Adrenal gland (tissue), 5 donors: ENCODE measurements around the gene CLSTN3.

Experiments used
- CTCF ChIP-seq, 6 experiments: fragments of 450-650 bp in 4 of 6; fragments of 200-600 bp in 2 of 6; sonication (generic) in 1 of 6; IDR thresholded peaks; 1 replicate in 5 of 6; 2 replicates in 1 of 6; pipeline versions ENCODE4 v1.5.1 to v1.8.0; 2016 to 2021; ENCODE audit warnings: antibody characterized with exemption in 6 of 6, mild to moderate bottlenecking in 2 of 6, moderate library complexity in 1 of 6
- POLR2A ChIP-seq, 2 donors: fragments of 450-650 bp; IDR thresholded peaks; one replicate each; pipeline ENCODE4 v1.6.1; 2017; ENCODE audit warnings: antibody characterized with exemption in 2 of 2, mild to moderate bottlenecking in 2 of 2, moderate library complexity in 1 of 2
- donor health status: DM: no; HTN: no; CAD: no.

GRCh38 chr12:7129872-7130691 is at the start of gene CLSTN3:
- TF ChIP-seq CTCF (IDR thresholded peaks at IDR 0.05) (no peak), POLR2A (IDR thresholded peaks at IDR 0.05) (peak in 1 of 2 donors; percentile 44)
